Measurements from ENCODE around the gene CWC27. TPM values are rescaled to one million over a fixed set of nuclear protein-coding genes. Genes with fewer than 3 reads are reported as not detected.

CWC27 gene
- polyA plus RNA-seq, 3 donors from 2014 or later: 19.2 to 33.4 (median 28.1) TPM

- Mint-ChIP-seq H3K9me3 (no peaks in the 10 kb centered on the region), H3K27ac (peak overlapping the region; percentile 77 to 95 (median 92)), H3K4me1 (peaks cover 30 to 34% of the 10 kb centered on the region in 2 donors), H3K27me3 (ENCODE audit: low read depth in 3 of 3) (peaks cover 9 to 20% (median 11%) of the 10 kb centered on the region in 3 donors), H3K4me3 (peak overlapping the region; percentile 57 to 85 (median 75)), H3K36me3 (no peaks in the 10 kb centered on the region)
- peak in 1 of 3 donors; percentile 5 for DNase-seq
Observed at GRCh38 chr5:65034029-65034812, 265.5 kb downstream of the CWC27 start.

- Mint-ChIP-seq H3K27me3 (ENCODE audit: low read depth in 3 of 3) (peaks cover 9 to 20% (median 11%) of the 10 kb centered on the region in 3 donors), H3K9me3 (no peaks in the 10 kb centered on the region), H3K4me3 (peak overlapping the region; percentile 81 to 91 (median 85)), H3K4me1 (peaks cover 30 to 34% of the 10 kb centered on the region in 2 donors), H3K36me3 (no peaks in the 10 kb centered on the region), H3K27ac (peak overlapping the region; percentile 93 to 99 (median 95))
- DNase-seq: no peak
Observed at GRCh38 chr5:65034813-65035209, 266.1 kb downstream of the CWC27 start.

GRCh38 chr5:65035211-65036206 lies 266.8 kb downstream of the CWC27 start:
- no peaks in the 10 kb centered on the region for H3K36me3 Mint-ChIP-seq

GRCh38 chr5:65037831-65038815 lies 269.4 kb downstream of the CWC27 start:
- Mint-ChIP-seq H3K27ac (peak overlapping the region; percentile 92 to 99 (median 95)), H3K9me3 (no peaks in the 10 kb centered on the region), H3K4me1 (peaks cover 30 to 34% of the 10 kb centered on the region in 2 donors), H3K4me3 (peak overlapping the region in 1 of 5 donors; percentile 19), H3K27me3 (ENCODE audit: low read depth in 3 of 3) (peaks cover 6 to 20% (median 11%) of the 10 kb centered on the region in 3 donors), H3K36me3 (no peaks in the 10 kb centered on the region)
- no peak for DNase-seq

More at GRCh38 chr5:65035211-65036206, 266.8 kb downstream of the CWC27 start:
- peak overlapping the region; percentile 81 to 91 (median 85) for H3K4me3 Mint-ChIP-seq
- peaks cover 30 to 34% of the 10 kb centered on the region in 2 donors for H3K4me1 Mint-ChIP-seq
- no peaks in the 10 kb centered on the region for H3K9me3 Mint-ChIP-seq
- H3K27me3 Mint-ChIP-seq (ENCODE audit: low read depth in 3 of 3): peaks cover 9 to 20% (median 11%) of the 10 kb centered on the region in 3 donors
- peak overlapping the region; percentile 92 to 99 (median 95) for H3K27ac Mint-ChIP-seq
- DNase-seq: peak; percentile 87 to 90 (median 87)

- Mint-ChIP-seq H3K27ac (no peak overlapping the region), H3K4me3 (no peak overlapping the region), H3K4me1 (peaks cover 14 to 17% of the 10 kb centered on the region in 2 donors), H3K9me3 (no peaks in the 10 kb centered on the region), H3K36me3 (peaks cover 0 to 7% (median 0%) of the 10 kb centered on the region in 3 donors), H3K27me3 (ENCODE audit: low read depth in 3 of 3) (peaks cover 0 to 3% (median 2%) of the 10 kb centered on the region in 3 donors)
- no peak for DNase-seq
Observed at GRCh38 chr5:65041296-65042158, 272.8 kb downstream of the CWC27 start.

GRCh38 chr5:65043843-65044359 lies 275.2 kb downstream of the CWC27 start:
- peaks cover 0 to 7% (median 0%) of the 10 kb centered on the region in 3 donors for H3K36me3 Mint-ChIP-seq
- no peak overlapping the region for H3K4me3 Mint-ChIP-seq
- no peaks in the 10 kb centered on the region for H3K9me3 Mint-ChIP-seq

GRCh38 chr5:65047225-65047624 lies 278.5 kb downstream of the CWC27 start:
- Mint-ChIP-seq H3K4me3 (no peak overlapping the region), H3K36me3 (peaks cover 0 to 7% (median 0%) of the 10 kb centered on the region in 3 donors), H3K27ac (no peak overlapping the region), H3K9me3 (no peaks in the 10 kb centered on the region), H3K4me1 (peaks cover 6 to 9% of the 10 kb centered on the region in 2 donors), H3K27me3 (ENCODE audit: low read depth in 3 of 3) (peaks cover 0 to 3% (median 2%) of the 10 kb centered on the region in 3 donors)
- no peak for DNase-seq

More at GRCh38 chr5:65043843-65044359, 275.2 kb downstream of the CWC27 start:
- no peak for DNase-seq
- Mint-ChIP-seq H3K4me1 (no peaks in the 10 kb centered on the region), H3K27ac (no peak overlapping the region), H3K27me3 (ENCODE audit: low read depth in 3 of 3) (peaks cover 0 to 3% (median 2%) of the 10 kb centered on the region in 3 donors)

GRCh38 chr5:65047948-65048690 lies 279.4 kb downstream of the CWC27 start:
- no peak for DNase-seq
- Mint-ChIP-seq H3K27me3 (ENCODE audit: low read depth in 3 of 3) (peaks cover 2 to 3% (median 2%) of the 10 kb centered on the region in 3 donors), H3K4me3 (no peak overlapping the region), H3K36me3 (peaks cover 0 to 7% (median 0%) of the 10 kb centered on the region in 3 donors), H3K4me1 (peaks cover 6 to 9% of the 10 kb centered on the region in 2 donors), H3K9me3 (no peaks in the 10 kb centered on the region), H3K27ac (no peak overlapping the region)

- Mint-ChIP-seq H3K4me1 (peaks cover 6 to 9% of the 10 kb centered on the region in 2 donors), H3K9me3 (no peaks in the 10 kb centered on the region), H3K27ac (peak overlapping the region in 2 of 6 donors; percentile 9 to 13), H3K27me3 (ENCODE audit: low read depth in 3 of 3) (peaks cover 1 to 5% (median 2%) of the 10 kb centered on the region in 3 donors), H3K4me3 (no peak overlapping the region), H3K36me3 (peaks cover 0 to 3% (median 0%) of the 10 kb centered on the region in 3 donors)
- no peak for DNase-seq
Observed at GRCh38 chr5:65050140-65050539, 281.4 kb downstream of the CWC27 start.

- Mint-ChIP-seq H3K36me3 (no peaks in the 10 kb centered on the region), H3K27me3 (ENCODE audit: low read depth in 3 of 3) (peaks cover 0 to 5% (median 2%) of the 10 kb centered on the region in 3 donors), H3K27ac (no peak overlapping the region), H3K4me3 (no peak overlapping the region), H3K4me1 (peaks cover 6 to 9% of the 10 kb centered on the region in 2 donors), H3K9me3 (no peaks in the 10 kb centered on the region)
- DNase-seq: no peak
Observed at GRCh38 chr5:65050826-65051498, 282.2 kb downstream of the CWC27 start.

GRCh38 chr5:65055938-65056337 lies 287.2 kb downstream of the CWC27 start:
- H3K4me1 Mint-ChIP-seq: no peaks in the 10 kb centered on the region
- no peaks in the 10 kb centered on the region for H3K36me3 Mint-ChIP-seq
- H3K9me3 Mint-ChIP-seq: no peaks in the 10 kb centered on the region
- DNase-seq: no peak
- H3K27ac Mint-ChIP-seq: no peak overlapping the region
- peaks cover 2 to 7% (median 4%) of the 10 kb centered on the region in 3 donors for H3K27me3 Mint-ChIP-seq (ENCODE audit: low read depth in 3 of 3)
- H3K4me3 Mint-ChIP-seq: no peak overlapping the region

All from immature natural killer cell (primary cell).